ENCODE data around the gene GGA2. TPM values are rescaled to one million over a fixed set of nuclear protein-coding genes. Genes with fewer than 3 reads are reported as not detected.
A peak's percentile ranks its signal among the peaks of the same experiment; 100 is the strongest.
"Not testable (repeated sequence)": the region's sequence is repeated elsewhere in the genome, so short reads cannot be mapped to it uniquely, and the experiment has no call there.

Gene GGA2
- total RNA-seq, 6 experiments from 2014 or later, result 19.2 to 31.7 (median 27.8) TPM

GRCh38 chr16:23512168-23512695 lies 1.9 kb upstream of the GGA2 start:
- Histone ChIP-seq H3K27ac (no peak overlapping the region), H3K27me3 (no peaks in the 10 kb centered on the region), H3K36me3 (no peaks in the 10 kb centered on the region), H3K4me1 (no peaks in the 10 kb centered on the region), H3K9me3 (no peaks in the 10 kb centered on the region), H3K4me3 (no peak overlapping the region)
- WGBS (ENCODE audit: insufficient coverage, low coverage, low lambda C conversion rate, missing lambda C conversion rate), result 89% methylated on average over 4 of the region's 4 CpGs
- DNase-seq (no peak), ATAC-seq (no peak)
- TF ChIP-seq POLR2A (IDR thresholded peaks at IDR 0.05) (no peak), CTCF (IDR thresholded peaks at IDR 0.05) (no peak)
- intact Hi-C loops (cut with DNase I), result no loop called here

GRCh38 chr16:23511731-23512130 lies 1.4 kb upstream of the GGA2 start:
- Histone ChIP-seq H3K27me3 (no peaks in the 10 kb centered on the region), H3K27ac (no peak overlapping the region), H3K36me3 (no peaks in the 10 kb centered on the region), H3K9me3 (no peaks in the 10 kb centered on the region), H3K4me1 (no peaks in the 10 kb centered on the region), H3K4me3 (no peak overlapping the region)
- DNase-seq, result no peak
- intact Hi-C loops (cut with DNase I), result no loop called here
- 86% methylated on average over 7 of the region's 7 CpGs for WGBS (ENCODE audit: insufficient coverage, low coverage, low lambda C conversion rate, missing lambda C conversion rate)
- no peak for ATAC-seq
- no peak for TF ChIP-seq CTCF (IDR thresholded peaks at IDR 0.05)
- no peak for TF ChIP-seq POLR2A (IDR thresholded peaks at IDR 0.05)

GRCh38 chr16:23510915-23511270 lies 599 bp upstream of the GGA2 start:
- WGBS (ENCODE audit: insufficient coverage, low coverage, low lambda C conversion rate, missing lambda C conversion rate), result 83% methylated on average over 4 of the region's 10 CpGs
- intact Hi-C loops (cut with DNase I); H3K27me3 ChIP-seq; ATAC-seq; DNase-seq; H3K4me1 ChIP-seq; H3K36me3 ChIP-seq; H3K9me3 ChIP-seq: not testable (repeated sequence)
- Histone ChIP-seq H3K27ac (peak overlapping the region in 1 of 3 donors; percentile 69), H3K4me3 (peak overlapping the region in 2 of 3 donors; percentile 75 to 85)

- no peak for DNase-seq
- ATAC-seq, result peak; percentile 16 to 35 (median 28)
- intact Hi-C loops (cut with DNase I), result no loop called here
These were observed 521 bp downstream of the GGA2 start for GRCh38 chr16:23509782-23510163.

GRCh38 chr16:23509441-23509754 lies 896 bp downstream of the GGA2 start:
- DNase-seq (no peak), ATAC-seq (no peak)
- H3K9me3 ChIP-seq, result no peaks in the 10 kb centered on the region
- no peaks in the 10 kb centered on the region for H3K36me3 ChIP-seq
- peak overlapping the region; percentile 46 to 85 (median 75) for H3K4me3 ChIP-seq
- WGBS (ENCODE audit: insufficient coverage, low coverage, low lambda C conversion rate, missing lambda C conversion rate), result 20% methylated on average over 3 of the region's 5 CpGs
- H3K27ac ChIP-seq, result peak overlapping the region in 2 of 3 donors; percentile 3 to 69
- H3K27me3 ChIP-seq, result no peaks in the 10 kb centered on the region
- H3K4me1 ChIP-seq, result peaks cover 0 to 3% (median 0%) of the 10 kb centered on the region in 4 donors
- TF ChIP-seq POLR2A (IDR thresholded peaks at IDR 0.05) (no peak), CTCF (IDR thresholded peaks at IDR 0.05) (no peak)
- intact Hi-C loops (cut with DNase I), result no loop called here

More at GRCh38 chr16:23509782-23510163, 521 bp downstream of the GGA2 start:
- no peaks in the 10 kb centered on the region for H3K4me1 ChIP-seq
- no peaks in the 10 kb centered on the region for H3K9me3 ChIP-seq
- H3K27me3 ChIP-seq, result no peaks in the 10 kb centered on the region
- H3K27ac ChIP-seq, result peak overlapping the region; percentile 63 to 77 (median 69)
- no peak for TF ChIP-seq CTCF (IDR thresholded peaks at IDR 0.05)
- TF ChIP-seq POLR2A (IDR thresholded peaks at IDR 0.05), result no peak
- H3K4me3 ChIP-seq, result peak overlapping the region; percentile 46 to 85 (median 75)
- 0% methylated on average over 15 of the region's 17 CpGs for WGBS (ENCODE audit: insufficient coverage, low coverage, low lambda C conversion rate, missing lambda C conversion rate)
- no peaks in the 10 kb centered on the region for H3K36me3 ChIP-seq

Measured in right lobe of liver (tissue), 6 donors.